Right atrium auricular region (tissue), 2 donors: Measurements from ENCODE around the gene BMPR1A. TPM values are rescaled to one million over a fixed set of nuclear protein-coding genes. Genes with fewer than 3 reads are reported as not detected.
A peak's percentile ranks its signal among the peaks of the same experiment; 100 is the strongest.

Source experiments
- DNase-seq: peaks from one replicate; pipeline ENCODE4 v3.0.0-alpha.2; 2019; ENCODE audit warnings: low spot score
- H3K27ac ChIP-seq, 2 donors: fragments of 200-600 bp; sonication (generic); 1 replicate in 1 of 2; 2 replicates in 1 of 2; pipeline ENCODE4 v1.5.1; 2016 to 2019
- H3K27me3 ChIP-seq, 2 donors: fragments of 200-600 bp; sonication (generic); one replicate each; pipeline versions ENCODE4 v1.5.1 to v1.6.0; 2017 to 2019
- H3K36me3 ChIP-seq: fragments of 200-600 bp; sonication (generic); one replicate; pipeline ENCODE4 v1.5.1; 2016
- H3K4me1 ChIP-seq, 2 donors: fragments of 200-600 bp; sonication (generic); one replicate each; pipeline versions ENCODE4 v1.5.1 to v1.6.0; 2017 to 2019
- H3K4me3 ChIP-seq, 2 donors: fragments of 200-600 bp; sonication (generic); 1 replicate in 1 of 2; 2 replicates in 1 of 2; pipeline ENCODE4 v1.5.1; 2017 to 2019; ENCODE audit warnings: mild to moderate bottlenecking in 1 of 2, moderate library complexity in 1 of 2
- H3K9me3 ChIP-seq, 2 donors: fragments of 200-600 bp; sonication (generic); one replicate each; pipeline ENCODE4 v1.5.1; 2019
- total RNA-seq, 2 donors: library from RNA; depleted of rRNA; stranded (reverse); fragments of >200 nt; gene quantifications; one replicate each; pipeline ENCODE4 v1.1.0, GENCODE V29; 2016
- TF ChIP-seq, protein P1 (sequence below), 2 donors: fragments of 200-600 bp; sonication (generic); IDR thresholded peaks; one replicate each; pipeline ENCODE4 v1.5.1; 2019; ENCODE audit warnings: antibody characterized with exemption in 2 of 2

Gene BMPR1A
- total RNA-seq, 2 donors from 2014 or later, result 28.6 to 41.2 TPM

- H3K27ac ChIP-seq, result no peak overlapping the region
- H3K4me3 ChIP-seq, result no peak overlapping the region
- no peaks in the 10 kb centered on the region for H3K27me3 ChIP-seq
- no peaks in the 10 kb centered on the region for H3K9me3 ChIP-seq
- peaks cover 0 to 63% of the 10 kb centered on the region in 2 donors for H3K4me1 ChIP-seq
- DNase-seq, result peak; percentile 18
- H3K36me3 ChIP-seq, result no peaks in the 10 kb centered on the region
- TF ChIP-seq, protein P1, sequence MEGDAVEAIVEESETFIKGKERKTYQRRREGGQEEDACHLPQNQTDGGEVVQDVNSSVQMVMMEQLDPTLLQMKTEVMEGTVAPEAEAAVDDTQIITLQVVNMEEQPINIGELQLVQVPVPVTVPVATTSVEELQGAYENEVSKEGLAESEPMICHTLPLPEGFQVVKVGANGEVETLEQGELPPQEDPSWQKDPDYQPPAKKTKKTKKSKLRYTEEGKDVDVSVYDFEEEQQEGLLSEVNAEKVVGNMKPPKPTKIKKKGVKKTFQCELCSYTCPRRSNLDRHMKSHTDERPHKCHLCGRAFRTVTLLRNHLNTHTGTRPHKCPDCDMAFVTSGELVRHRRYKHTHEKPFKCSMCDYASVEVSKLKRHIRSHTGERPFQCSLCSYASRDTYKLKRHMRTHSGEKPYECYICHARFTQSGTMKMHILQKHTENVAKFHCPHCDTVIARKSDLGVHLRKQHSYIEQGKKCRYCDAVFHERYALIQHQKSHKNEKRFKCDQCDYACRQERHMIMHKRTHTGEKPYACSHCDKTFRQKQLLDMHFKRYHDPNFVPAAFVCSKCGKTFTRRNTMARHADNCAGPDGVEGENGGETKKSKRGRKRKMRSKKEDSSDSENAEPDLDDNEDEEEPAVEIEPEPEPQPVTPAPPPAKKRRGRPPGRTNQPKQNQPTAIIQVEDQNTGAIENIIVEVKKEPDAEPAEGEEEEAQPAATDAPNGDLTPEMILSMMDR (IDR thresholded peaks at IDR 0.05), result no peak
These were observed 205.9 kb downstream of the BMPR1A start for GRCh38 chr10:86962136-86962980.

GRCh38 chr10:86962981-86963310, 206.5 kb downstream of the BMPR1A start:
- TF ChIP-seq, protein P1 (IDR thresholded peaks at IDR 0.05), result no peak
- no peaks in the 10 kb centered on the region for H3K27me3 ChIP-seq
- no peaks in the 10 kb centered on the region for H3K9me3 ChIP-seq
- peaks cover 0 to 63% of the 10 kb centered on the region in 2 donors for H3K4me1 ChIP-seq
- H3K27ac ChIP-seq, result no peak overlapping the region
- DNase-seq, result peak; percentile 54
- H3K4me3 ChIP-seq, result no peak overlapping the region
- H3K36me3 ChIP-seq, result no peaks in the 10 kb centered on the region

DNA sequence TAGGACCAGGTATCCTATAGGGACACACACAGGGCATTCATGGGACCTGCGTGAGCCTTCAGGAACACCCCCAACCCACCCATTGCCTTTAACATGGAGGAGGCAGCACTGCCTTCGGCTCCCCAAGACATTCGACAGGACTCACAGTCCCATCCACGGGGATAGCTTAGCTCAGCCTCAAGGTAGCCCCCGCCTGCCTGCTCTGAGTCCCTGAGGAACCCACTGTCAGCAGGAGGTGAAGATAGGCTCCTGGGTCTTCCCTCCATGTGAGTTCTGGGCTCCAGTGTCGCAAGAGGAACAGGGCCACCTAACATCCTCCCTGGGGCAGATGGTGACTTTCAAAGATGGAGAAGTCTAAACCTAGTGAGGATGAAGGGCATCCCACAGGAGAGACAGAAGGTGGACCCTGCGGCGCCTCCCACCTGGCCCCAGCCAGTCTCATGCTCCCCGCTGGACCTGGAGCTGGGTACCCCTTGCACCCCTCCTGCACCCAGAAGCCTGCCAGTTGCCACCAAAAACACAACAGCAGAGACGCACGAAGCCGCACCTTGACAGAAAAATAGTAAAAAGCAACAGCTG, 207.0 kb downstream of the BMPR1A start:
- TF ChIP-seq, protein P1 (IDR thresholded peaks at IDR 0.05), result no peak
- Histone ChIP-seq H3K36me3 (no peaks in the 10 kb centered on the region), H3K9me3 (no peaks in the 10 kb centered on the region), H3K27me3 (no peaks in the 10 kb centered on the region), H3K27ac (no peak overlapping the region), H3K4me3 (no peak overlapping the region), H3K4me1 (peaks cover 0 to 63% of the 10 kb centered on the region in 2 donors)
- peak; percentile 43 for DNase-seq

DNA sequence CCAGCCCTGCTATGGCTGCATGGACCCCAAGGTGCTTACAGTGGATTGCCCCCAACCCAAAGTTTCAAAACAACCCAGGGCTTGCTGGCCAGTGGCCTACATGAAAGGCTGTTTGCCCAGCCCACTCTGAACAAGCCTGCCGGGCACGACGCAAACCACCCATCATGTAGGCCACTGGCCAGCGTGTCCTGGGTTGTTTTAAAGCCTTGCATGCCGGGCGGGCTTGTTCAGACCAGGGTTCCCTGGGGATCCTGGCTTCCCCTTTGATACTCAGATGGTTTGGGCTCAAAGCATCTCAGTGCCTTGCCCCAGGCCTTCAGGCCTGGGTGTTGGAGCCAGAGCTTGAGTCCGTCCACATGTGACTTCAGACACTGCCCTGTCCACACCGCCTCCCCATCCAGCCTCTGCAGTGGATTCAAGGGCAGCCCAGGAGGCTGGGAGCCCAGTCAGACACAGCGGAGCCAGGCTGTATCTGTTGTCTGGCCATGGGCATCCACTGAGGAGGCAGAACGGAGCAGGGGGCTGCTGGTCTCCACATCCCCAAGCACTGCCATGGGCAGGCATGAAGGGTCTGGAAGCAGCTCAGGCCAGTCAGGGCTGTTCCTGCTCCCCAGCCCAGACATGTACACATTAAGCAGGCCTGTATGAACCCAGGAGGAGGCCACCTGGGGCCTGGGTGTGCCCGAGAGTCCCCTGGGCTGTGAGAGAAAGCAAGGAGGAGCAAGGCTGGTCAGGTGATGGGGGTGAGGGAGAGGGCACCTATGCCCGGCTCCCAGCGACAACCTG, 207.8 kb downstream of the BMPR1A start:
- Histone ChIP-seq H3K9me3 (no peaks in the 10 kb centered on the region), H3K27me3 (no peaks in the 10 kb centered on the region), H3K36me3 (no peaks in the 10 kb centered on the region), H3K27ac (no peak overlapping the region), H3K4me3 (no peak overlapping the region), H3K4me1 (peaks cover 0 to 63% of the 10 kb centered on the region in 2 donors)
- DNase-seq, result peak; percentile 55
- TF ChIP-seq, protein P1 (IDR thresholded peaks at IDR 0.05), result no peak

DNA sequence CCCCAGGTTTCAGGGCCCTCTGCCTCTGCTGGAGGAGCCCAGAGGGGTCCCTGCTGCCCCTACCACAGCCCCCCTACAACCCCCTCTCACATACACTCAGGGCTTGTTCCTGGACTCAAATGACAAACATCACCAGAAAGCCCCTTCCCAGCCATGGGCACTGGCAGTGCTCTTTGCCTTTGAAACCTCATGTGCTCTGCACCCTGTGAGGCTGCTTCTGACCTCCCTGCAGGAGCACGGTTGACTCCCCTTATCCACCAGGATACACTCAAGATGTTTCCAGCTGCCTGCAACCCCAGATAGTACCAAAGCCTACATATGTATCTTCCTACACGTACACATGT, 208.4 kb downstream of the BMPR1A start:
- peaks cover 0 to 63% of the 10 kb centered on the region in 2 donors for H3K4me1 ChIP-seq
- H3K27me3 ChIP-seq, result no peaks in the 10 kb centered on the region
- no peaks in the 10 kb centered on the region for H3K36me3 ChIP-seq
- H3K4me3 ChIP-seq, result no peak overlapping the region
- no peaks in the 10 kb centered on the region for H3K9me3 ChIP-seq
- TF ChIP-seq, protein P1 (IDR thresholded peaks at IDR 0.05), result no peak
- H3K27ac ChIP-seq, result no peak overlapping the region
- no peak for DNase-seq
